CD14-positive monocyte (primary cell): ENCODE results near the gene PIERCE2. TPM values are rescaled to one million over a fixed set of nuclear protein-coding genes. Genes with fewer than 3 reads are reported as not detected.
"Not testable (repeated sequence)": the region's sequence is repeated elsewhere in the genome, so short reads cannot be mapped to it uniquely, and the experiment has no call there.

Source experiments
- DNase-seq, 3 donors: peaks; one replicate each; pipeline ENCODE4 v3.0.0-alpha.2; 2011 to 2022
- H2AFZ ChIP-seq: 2 replicates; pipeline ENCODE4 v1.6.0; 2012; ENCODE audit warnings: mild to moderate bottlenecking, low read depth, low read length, inconsistent platforms; ENCODE audit not compliant: insufficient read depth, poor library complexity, severe bottlenecking
- H3K27ac ChIP-seq, 2 donors: 1 replicate in 1 of 2; 2 replicates in 1 of 2; pipeline ENCODE4 v1.5.1; 2012 to 2013; ENCODE audit warnings: low read length in 2 of 2, control low read depth in 1 of 2, inconsistent platforms in 1 of 2, low read depth in 1 of 2, mild to moderate bottlenecking in 1 of 2
- H3K27me3 ChIP-seq, 2 donors: one replicate each; pipeline versions ENCODE4 v1.6.0 to v1.6.1; 2011 to 2013; ENCODE audit warnings: low read length in 2 of 2; ENCODE audit not compliant: control insufficient read depth in 2 of 2, insufficient read depth in 2 of 2
- H3K36me3 ChIP-seq, 2 donors: replicated peaks in 1 of 2; 1 replicate in 1 of 2; 2 replicates in 1 of 2; pipeline versions ENCODE4 v1.5.1 to v1.6.1; 2012 to 2013; ENCODE audit warnings: low read length in 2 of 2, control low read depth in 1 of 2, inconsistent platforms in 1 of 2, mild to moderate bottlenecking in 1 of 2; ENCODE audit not compliant: insufficient read depth in 2 of 2, control insufficient read depth in 1 of 2
- H3K4me1 ChIP-seq, 2 donors: 1 replicate in 1 of 2; 2 replicates in 1 of 2; pipeline versions ENCODE4 v1.5.1 to v1.6.1; 2012 to 2013; ENCODE audit warnings: low read length in 2 of 2, control low read depth in 1 of 2, inconsistent platforms in 1 of 2, mild to moderate bottlenecking in 1 of 2, moderate library complexity in 1 of 2; ENCODE audit not compliant: insufficient read depth in 2 of 2, control insufficient read depth in 1 of 2
- H3K4me2 ChIP-seq: replicated peaks from 2 replicates; pipeline ENCODE3; 2012; ENCODE audit warnings: low read length, moderate library complexity, mild to moderate bottlenecking; ENCODE audit not compliant: poor library complexity, severe bottlenecking; ENCODE audit errors: extremely low read depth
- H3K4me3 ChIP-seq, 3 experiments: fragments of 200-600 bp in 1 of 3; sonication (generic) in 1 of 3; replicated peaks in 1 of 3; 1 replicate in 2 of 3; 2 replicates in 1 of 3; pipeline ENCODE4 v1.5.1; 2011 to 2013; ENCODE audit warnings: low read length in 3 of 3, mild to moderate bottlenecking in 3 of 3, control low read depth in 2 of 3, low read depth in 2 of 3, inconsistent platforms in 1 of 3, moderate library complexity in 1 of 3
- H3K79me2 ChIP-seq: 2 replicates; pipeline ENCODE4 v1.6.0; 2012; ENCODE audit warnings: mild to moderate bottlenecking, control low read depth, inconsistent platforms, low read length, moderate library complexity; ENCODE audit not compliant: insufficient read depth
- H3K9ac ChIP-seq: 2 replicates; pipeline ENCODE4 v1.6.0; 2017; ENCODE audit warnings: low read length, mild to moderate bottlenecking; ENCODE audit not compliant: insufficient read depth, poor library complexity, severe bottlenecking
- H3K9me3 ChIP-seq, 2 donors: replicated peaks in 1 of 2; 1 replicate in 1 of 2; 2 replicates in 1 of 2; pipeline versions ENCODE4 v1.5.1 to v1.6.1; 2012 to 2013; ENCODE audit warnings: low read length in 2 of 2, control low read depth in 1 of 2; ENCODE audit not compliant: control insufficient read depth in 1 of 2, insufficient read depth in 1 of 2
- H4K20me1 ChIP-seq: 2 replicates; pipeline ENCODE4 v1.6.0; 2012; ENCODE audit warnings: mild to moderate bottlenecking, low read length, control low read depth, moderate library complexity; ENCODE audit not compliant: insufficient read depth
- H3K27ac Mint-ChIP-seq, 7 donors: one replicate each; pipeline ENCODE4 v1.8.0; 2020; ENCODE audit warnings: mild to moderate bottlenecking in 7 of 7, mixed read lengths in 7 of 7, moderate library complexity in 6 of 7, inconsistent platforms in 2 of 7
- H3K27me3 Mint-ChIP-seq, 3 donors: one replicate each; pipeline ENCODE4 v1.8.0; 2021 to 2022; ENCODE audit warnings: low read depth in 3 of 3, mild to moderate bottlenecking in 3 of 3, mixed read lengths in 3 of 3, moderate library complexity in 3 of 3, inconsistent platforms in 1 of 3
- H3K36me3 Mint-ChIP-seq, 2 donors: one replicate each; pipeline ENCODE4 v1.8.0; 2020; ENCODE audit warnings: mixed read lengths in 2 of 2, inconsistent platforms in 1 of 2, mild to moderate bottlenecking in 1 of 2
- H3K4me1 Mint-ChIP-seq: one replicate; pipeline ENCODE4 v1.8.0; 2020; ENCODE audit warnings: mild to moderate bottlenecking, mixed read lengths
- H3K4me3 Mint-ChIP-seq, 2 donors: one replicate each; pipeline ENCODE4 v1.8.0; 2020; ENCODE audit warnings: mild to moderate bottlenecking in 2 of 2, mixed read lengths in 2 of 2, moderate library complexity in 1 of 2
- H3K9me3 Mint-ChIP-seq, 7 donors: one replicate each; pipeline ENCODE4 v1.8.0; 2020 to 2022; ENCODE audit warnings: mixed read lengths in 7 of 7, mild to moderate bottlenecking in 6 of 7, moderate library complexity in 6 of 7, inconsistent platforms in 2 of 7
- CTCF ChIP-seq: fragments of 200-600 bp; IDR thresholded peaks from one replicate; pipeline ENCODE4 v1.8.0; 2022; ENCODE audit warnings: antibody characterized with exemption, mild to moderate bottlenecking
- WGBS: methylation state at CpG from one replicate; pipeline ENCODE4 v1.1.5; 2013; ENCODE audit warnings: missing lambda C conversion rate; ENCODE audit not compliant: insufficient coverage; 5-methylcytosine and 5-hydroxymethylcytosine counted together
- intact Hi-C, 2 donors: fragments of 100-400 bp; cut with micrococcal nuclease; formaldehyde crosslinking; loops; one replicate each; pipeline versions ENCODE4 v1.15.0 to v1.15.1; 2023
- polyA plus RNA-seq, 3 donors: library from polyadenylated mRNA; depleted of rRNA in 1 of 3; unstranded in 2 of 3; stranded (reverse) in 1 of 3; fragments of 300-500 nt in 2 of 3; fragments of >200 nt in 1 of 3; fragmentation: Illumina TruSeq in 2 of 3; gene quantifications; 1 replicate in 2 of 3; 2 replicates in 1 of 3; pipeline ENCODE4 v1.2.3, GENCODE V29; 2012 to 2021

The PIERCE2 gene
- polyA plus RNA-seq, 3 donors = 0.13 to 1.3 (median 0.61) TPM

GRCh38 chr15:55422089-55422488, 13.8 kb downstream of the PIERCE2 start:
- Mint-ChIP-seq H3K4me3 (no peak overlapping the region), H3K27me3 (no peaks in the 10 kb centered on the region), H3K36me3 (peaks cover 0 to 4% of the 10 kb centered on the region in 2 donors), H3K9me3 (peaks cover 4 to 20% (median 6%) of the 10 kb centered on the region in 7 donors), H3K27ac (peak overlapping the region in 1 of 7 donors; percentile 43), H3K4me1 (peaks cover 19% of the 10 kb centered on the region)
- Histone ChIP-seq H3K9ac (no peak overlapping the region), H3K27me3 (no peaks in the 10 kb centered on the region), H3K4me3 (no peak overlapping the region), H3K9me3 (peaks cover 0 to 4% of the 10 kb centered on the region in 2 donors), H3K27ac (no peak overlapping the region), H3K4me2 (no peak overlapping the region), H2AFZ (no peak overlapping the region), H4K20me1 (no peaks in the 10 kb centered on the region), H3K4me1 (peaks cover 12 to 18% of the 10 kb centered on the region in 2 donors), H3K36me3 (no peaks in the 10 kb centered on the region), H3K79me2 (no peaks in the 10 kb centered on the region)
- no peak for TF ChIP-seq CTCF
- WGBS = 0% methylated on average over 1 of the region's 1 CpG
- intact Hi-C loops = loop anchor here in 1 of 2 donors (10.0 kb wide), 2 partner anchors 47 to 207 kb away; no protein-coding TSS in a partner anchor
- DNase-seq = no peak

GRCh38 chr15:55434989-55435825, 26.9 kb downstream of the PIERCE2 start:
- intact Hi-C loops = loop anchor here in 1 of 2 donors (10.0 kb wide), 1 partner anchor 220 kb away; no protein-coding TSS in a partner anchor
- WGBS = no CpG with 5 or more reads among the region's 6 CpGs
- peaks cover 0 to 3% (median 2%) of the 10 kb centered on the region in 7 donors for H3K9me3 Mint-ChIP-seq

GRCh38 chr15:55443141-55443540, 34.8 kb downstream of the PIERCE2 start:
- peaks cover 11 to 23% of the 10 kb centered on the region in 2 donors for H3K9me3 ChIP-seq
- H3K4me1 ChIP-seq, H3K4me3 ChIP-seq, H3K36me3 Mint-ChIP-seq, intact Hi-C loops, H3K4me3 Mint-ChIP-seq, H4K20me1 ChIP-seq, H3K4me2 ChIP-seq, H2AFZ ChIP-seq, H3K36me3 ChIP-seq, H3K27ac Mint-ChIP-seq, H3K27ac ChIP-seq, H3K27me3 ChIP-seq, H3K4me1 Mint-ChIP-seq, H3K27me3 Mint-ChIP-seq, DNase-seq, H3K79me2 ChIP-seq, H3K9ac ChIP-seq: not testable (repeated sequence)
- WGBS = 100% methylated on average over 5 of the region's 15 CpGs
- H3K9me3 Mint-ChIP-seq = peaks cover 12 to 36% (median 26%) of the 10 kb centered on the region in 7 donors

More at GRCh38 chr15:55434989-55435825, 26.9 kb downstream of the PIERCE2 start:
- H3K27me3 ChIP-seq = no peaks in the 10 kb centered on the region
- Mint-ChIP-seq H3K4me1 (peaks cover 4% of the 10 kb centered on the region), H3K27ac (no peak overlapping the region), H3K36me3 (no peaks in the 10 kb centered on the region), H3K27me3 (peaks cover 0 to 7% (median 1%) of the 10 kb centered on the region in 3 donors), H3K4me3 (no peak overlapping the region)
- H4K20me1 ChIP-seq = no peaks in the 10 kb centered on the region
- no peak overlapping the region for H3K4me2 ChIP-seq
- no peaks in the 10 kb centered on the region for H3K4me1 ChIP-seq
- no peaks in the 10 kb centered on the region for H3K9me3 ChIP-seq
- no peak overlapping the region for H2AFZ ChIP-seq
- peak; percentile 81 for TF ChIP-seq CTCF
- no peaks in the 10 kb centered on the region for H3K79me2 ChIP-seq
- peak; percentile 15 to 55 (median 37) for DNase-seq
- H3K9ac ChIP-seq = no peak overlapping the region
- no peak overlapping the region for H3K27ac ChIP-seq
- H3K4me3 ChIP-seq = no peak overlapping the region
- no peaks in the 10 kb centered on the region for H3K36me3 ChIP-seq
